ENCODE results near the gene RASA4B.
"Not testable (repeated sequence)": the region's sequence is repeated elsewhere in the genome, so short reads cannot be mapped to it uniquely, and the experiment has no call there.

Gene RASA4B

DNA sequence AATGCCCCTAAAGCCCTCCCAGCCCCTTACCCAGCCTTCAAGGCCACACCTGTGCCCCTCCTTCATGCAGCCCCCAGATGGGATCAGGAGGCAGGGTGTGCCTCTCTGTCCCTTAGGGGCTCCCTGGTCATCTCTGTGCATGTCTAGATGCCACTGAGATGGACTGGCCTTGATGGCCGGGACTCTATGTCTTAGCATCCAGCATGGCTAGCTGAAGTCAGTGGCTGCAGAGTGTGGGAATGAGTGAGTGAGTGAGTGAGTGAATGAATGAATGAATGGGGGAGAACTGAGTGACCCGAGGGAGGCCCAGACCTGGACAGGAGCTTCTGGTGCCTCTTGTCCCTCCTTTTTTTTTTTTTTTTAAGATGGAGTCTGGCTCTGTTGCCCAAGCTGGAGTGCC lies 14.6 kb upstream of the RASA4B start:
- not testable (repeated sequence) for H3K36me3 ChIP-seq (ENCODE audit: control insufficient read depth, insufficient read depth, low read length); H3K4me1 ChIP-seq (ENCODE audit: control insufficient read depth, insufficient read depth, low read length); H3K27me3 ChIP-seq (ENCODE audit: control insufficient read depth, insufficient read depth, low read length, poor library complexity, severe bottlenecking); H3K27ac ChIP-seq (ENCODE audit: insufficient read depth, low read depth, low read length, poor library complexity, severe bottlenecking); H3K9me3 ChIP-seq (ENCODE audit: control insufficient read depth, low read length); H3K4me3 ChIP-seq (ENCODE audit: insufficient read depth, low read depth, low read length)
- 88 to 98% methylated on average over 1 to 2 of the region's 2 CpGs for WGBS, 2 experiments

DNA sequence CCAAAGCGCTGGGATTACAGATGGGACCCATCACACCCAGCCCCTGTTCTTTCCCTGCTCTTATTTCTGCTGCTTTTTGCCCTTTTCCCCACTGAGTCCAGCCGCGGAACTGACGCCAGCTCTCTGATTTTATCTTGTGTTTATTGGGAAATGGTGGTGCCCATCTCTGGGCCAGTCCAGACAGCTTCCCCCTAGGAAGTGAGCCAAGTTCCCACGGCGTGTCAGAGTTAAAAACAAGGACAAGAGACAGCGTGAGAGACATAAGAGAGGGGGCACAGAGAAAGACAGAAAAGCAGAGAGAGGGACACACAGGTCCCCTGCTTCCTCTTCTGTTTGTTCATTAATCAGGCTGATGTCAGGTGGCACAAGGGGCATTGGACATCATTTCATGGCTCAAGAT lies 14.0 kb upstream of the RASA4B start:
- H3K4me3 ChIP-seq (ENCODE audit: insufficient read depth, low read depth, low read length); H3K27me3 ChIP-seq (ENCODE audit: control insufficient read depth, insufficient read depth, low read length, poor library complexity, severe bottlenecking): not testable (repeated sequence)
- WGBS, 2 experiments: no CpG with 5 or more reads among the region's 7 CpGs

DNA sequence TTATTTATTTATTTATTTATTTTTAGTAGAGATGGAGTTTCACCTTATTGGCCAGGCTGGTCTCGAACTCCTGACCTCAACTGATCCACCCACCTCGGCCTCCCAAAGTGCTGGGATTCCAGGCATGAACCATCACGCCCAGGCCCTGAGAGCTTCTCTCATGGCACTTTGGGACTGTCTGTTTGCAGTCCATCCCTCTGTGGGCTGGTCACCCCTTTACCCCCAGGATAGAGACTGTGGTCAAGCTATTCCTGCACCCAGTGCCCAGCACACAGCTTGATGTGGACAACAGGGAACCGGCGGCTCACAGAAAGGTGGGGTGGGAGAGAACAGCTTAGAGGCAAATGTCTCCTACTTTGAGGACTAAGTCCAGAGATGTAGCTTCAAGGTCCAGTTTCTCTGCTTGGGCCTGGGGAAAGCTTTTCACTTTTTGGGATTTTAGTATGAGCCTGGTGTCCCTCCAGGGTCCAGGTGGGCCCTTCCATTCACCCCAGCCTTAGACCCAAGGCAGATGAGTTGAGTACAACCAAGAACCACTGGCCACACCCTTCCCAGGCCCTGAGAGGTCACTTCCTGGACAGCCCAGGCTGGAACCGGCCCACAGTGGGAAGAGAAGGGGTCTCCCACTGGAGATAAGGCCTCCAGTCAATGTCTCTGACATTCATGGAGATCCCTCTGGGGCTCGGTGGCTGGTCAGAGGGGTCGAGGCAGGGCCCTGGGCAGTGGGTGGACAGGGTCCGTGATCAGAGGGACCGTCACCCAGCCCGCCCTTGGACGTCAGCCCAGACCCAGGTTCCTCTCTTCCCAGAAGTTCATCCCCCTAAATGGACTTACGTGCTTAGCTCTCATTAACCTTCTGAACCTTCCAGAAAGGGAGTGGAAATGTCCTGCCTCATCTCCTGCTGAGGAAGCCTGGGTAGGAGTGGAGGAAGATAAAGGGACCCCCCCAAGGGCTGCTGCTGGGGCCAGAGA lies 10.5 kb upstream of the RASA4B start:
- WGBS, 2 experiments: 67% methylated on average over 1 of the region's 13 CpGs; no CpG with 5 or more reads in 1 of the 2 experiments
- H3K27me3 ChIP-seq (ENCODE audit: control insufficient read depth, insufficient read depth, low read length, poor library complexity, severe bottlenecking); H3K36me3 ChIP-seq (ENCODE audit: control insufficient read depth, insufficient read depth, low read length); H3K27ac ChIP-seq (ENCODE audit: insufficient read depth, low read depth, low read length, poor library complexity, severe bottlenecking); H3K4me3 ChIP-seq (ENCODE audit: insufficient read depth, low read depth, low read length); H3K4me1 ChIP-seq (ENCODE audit: control insufficient read depth, insufficient read depth, low read length); H3K9me3 ChIP-seq (ENCODE audit: control insufficient read depth, low read length): not testable (repeated sequence)

More for the DNA sequence above, 14.0 kb upstream of the RASA4B start:
- H3K9me3 ChIP-seq (ENCODE audit: control insufficient read depth, low read length); H3K36me3 ChIP-seq (ENCODE audit: control insufficient read depth, insufficient read depth, low read length); H3K4me1 ChIP-seq (ENCODE audit: control insufficient read depth, insufficient read depth, low read length); H3K27ac ChIP-seq (ENCODE audit: insufficient read depth, low read depth, low read length, poor library complexity, severe bottlenecking): not testable (repeated sequence)

DNA sequence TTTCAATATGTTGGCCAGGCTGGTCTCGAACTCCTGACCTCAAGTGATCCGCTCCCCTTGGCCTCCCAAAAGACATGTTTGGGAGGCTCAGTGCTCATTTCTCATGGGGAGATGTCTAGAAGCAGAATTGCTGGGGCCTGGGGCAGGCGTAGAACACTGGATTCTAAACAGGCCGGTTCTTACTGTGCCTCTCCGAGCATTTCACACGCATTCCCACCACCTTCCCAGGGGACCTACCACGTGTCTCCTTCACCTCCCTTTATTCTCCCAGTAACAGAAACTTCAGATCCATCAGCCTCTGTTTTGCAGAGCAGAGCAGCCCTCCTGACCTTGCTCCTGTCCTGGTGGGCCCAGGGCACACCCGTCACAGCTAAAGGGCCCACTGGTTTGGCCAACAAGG lies 9.6 kb upstream of the RASA4B start:
- not testable (repeated sequence) for H3K27ac ChIP-seq (ENCODE audit: insufficient read depth, low read depth, low read length, poor library complexity, severe bottlenecking); H3K9me3 ChIP-seq (ENCODE audit: control insufficient read depth, low read length); H3K4me3 ChIP-seq (ENCODE audit: insufficient read depth, low read depth, low read length); H3K36me3 ChIP-seq (ENCODE audit: control insufficient read depth, insufficient read depth, low read length); H3K4me1 ChIP-seq (ENCODE audit: control insufficient read depth, insufficient read depth, low read length); H3K27me3 ChIP-seq (ENCODE audit: control insufficient read depth, insufficient read depth, low read length, poor library complexity, severe bottlenecking)
- 89 to 90% methylated on average over 1 of the region's 8 CpGs for WGBS, 2 experiments

DNA sequence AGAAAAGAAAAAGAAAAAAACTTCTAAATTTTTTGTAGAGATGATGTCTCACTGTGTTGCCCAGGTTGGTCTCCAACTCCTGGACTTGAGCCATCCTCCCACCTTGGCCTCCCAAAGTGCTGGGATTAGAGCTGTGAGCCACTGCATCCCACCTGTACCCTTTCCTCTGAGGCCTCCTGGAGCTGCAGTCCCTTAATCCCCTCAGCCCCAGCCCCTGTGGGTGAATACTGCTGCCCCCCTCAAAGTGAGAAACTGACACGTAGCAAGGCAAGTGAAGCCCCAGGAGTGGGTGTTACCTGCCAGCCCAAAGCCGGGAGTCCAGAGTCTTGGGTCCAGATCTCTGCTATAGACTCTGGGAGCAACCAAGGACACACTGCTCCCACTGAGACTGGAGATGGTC lies 7.2 kb upstream of the RASA4B start:
- H3K27ac ChIP-seq (ENCODE audit: insufficient read depth, low read depth, low read length, poor library complexity, severe bottlenecking); H3K27me3 ChIP-seq (ENCODE audit: control insufficient read depth, insufficient read depth, low read length, poor library complexity, severe bottlenecking); H3K4me3 ChIP-seq (ENCODE audit: insufficient read depth, low read depth, low read length); H3K36me3 ChIP-seq (ENCODE audit: control insufficient read depth, insufficient read depth, low read length); H3K4me1 ChIP-seq (ENCODE audit: control insufficient read depth, insufficient read depth, low read length); H3K9me3 ChIP-seq (ENCODE audit: control insufficient read depth, low read length): not testable (repeated sequence)
- WGBS, 2 experiments: no CpG with 5 or more reads among the region's 2 CpGs

DNA sequence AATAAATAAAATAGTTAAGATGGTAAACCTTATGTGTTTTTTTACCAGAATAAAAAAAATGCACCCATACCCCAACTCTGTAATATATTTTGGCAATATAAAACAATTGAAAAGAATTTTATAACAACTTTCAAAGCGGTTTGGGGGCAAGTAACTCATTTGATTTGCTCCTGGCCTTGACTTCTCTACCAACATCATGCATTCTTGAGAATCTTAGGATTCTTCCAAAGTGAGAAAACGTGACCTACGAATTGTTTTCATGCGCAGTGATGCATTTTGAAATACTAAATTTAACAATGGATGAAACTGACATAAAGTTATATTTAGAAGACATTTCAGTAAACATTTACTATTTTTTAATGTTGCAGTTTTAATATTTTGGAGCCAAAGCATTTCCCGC lies 3.2 kb upstream of the RASA4B start:
- H3K27ac ChIP-seq (ENCODE audit: insufficient read depth, low read depth, low read length, poor library complexity, severe bottlenecking); H3K4me1 ChIP-seq (ENCODE audit: control insufficient read depth, insufficient read depth, low read length); H3K9me3 ChIP-seq (ENCODE audit: control insufficient read depth, low read length); H3K4me3 ChIP-seq (ENCODE audit: insufficient read depth, low read depth, low read length); H3K36me3 ChIP-seq (ENCODE audit: control insufficient read depth, insufficient read depth, low read length); H3K27me3 ChIP-seq (ENCODE audit: control insufficient read depth, insufficient read depth, low read length, poor library complexity, severe bottlenecking): not testable (repeated sequence)
- no CpG with 5 or more reads among the region's 5 CpGs for WGBS, 2 experiments

DNA sequence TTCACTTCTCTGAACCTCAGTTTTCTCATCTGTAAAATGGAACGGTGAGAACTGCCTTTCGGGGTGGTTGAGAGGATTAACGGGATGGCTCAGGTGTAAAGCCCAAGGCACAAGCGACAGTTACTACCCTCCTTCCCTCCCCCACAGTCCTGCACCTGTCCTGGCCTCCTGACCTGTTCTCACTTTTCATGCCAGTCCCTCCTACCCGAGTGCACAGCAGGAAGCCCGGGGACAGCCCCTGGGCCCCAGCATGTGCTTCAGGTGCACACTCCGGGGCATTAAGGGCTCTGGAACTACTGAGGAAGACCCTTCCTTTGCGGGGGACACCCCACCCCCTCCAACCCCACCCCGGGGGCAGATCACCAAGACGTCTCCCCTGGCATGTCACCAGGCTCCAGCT lies 626 bp downstream of the RASA4B start:
- not testable (repeated sequence) for H3K36me3 ChIP-seq (ENCODE audit: control insufficient read depth, insufficient read depth, low read length); H3K4me3 ChIP-seq (ENCODE audit: insufficient read depth, low read depth, low read length); H3K27me3 ChIP-seq (ENCODE audit: control insufficient read depth, insufficient read depth, low read length, poor library complexity, severe bottlenecking); H3K9me3 ChIP-seq (ENCODE audit: control insufficient read depth, low read length); H3K4me1 ChIP-seq (ENCODE audit: control insufficient read depth, insufficient read depth, low read length); H3K27ac ChIP-seq (ENCODE audit: insufficient read depth, low read depth, low read length, poor library complexity, severe bottlenecking)
- no CpG with 5 or more reads among the region's 10 CpGs for WGBS, 2 experiments

DNA sequence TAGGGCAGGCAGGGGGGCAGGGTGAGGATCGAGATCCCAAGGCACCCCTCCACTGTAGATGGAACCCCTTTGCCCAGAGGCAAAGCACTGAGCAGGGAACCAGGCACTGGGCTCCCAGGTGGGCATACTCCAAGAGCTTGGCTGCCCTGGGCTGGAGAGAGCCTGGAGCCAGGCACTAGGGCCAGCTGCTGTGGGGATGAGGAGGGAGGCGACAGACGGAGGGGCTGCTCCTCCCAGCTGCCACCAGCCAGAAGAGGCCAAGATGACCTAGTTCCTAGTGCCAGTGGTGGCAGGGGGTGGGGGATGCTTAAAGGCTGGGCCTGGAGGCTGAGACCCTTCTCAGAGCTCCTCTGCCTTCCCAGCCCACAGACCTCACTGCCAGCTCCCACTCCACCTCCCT lies 1.7 kb downstream of the RASA4B start:
- H3K27me3 ChIP-seq (ENCODE audit: control insufficient read depth, insufficient read depth, low read length, poor library complexity, severe bottlenecking); H3K9me3 ChIP-seq (ENCODE audit: control insufficient read depth, low read length); H3K4me3 ChIP-seq (ENCODE audit: insufficient read depth, low read depth, low read length); H3K4me1 ChIP-seq (ENCODE audit: control insufficient read depth, insufficient read depth, low read length); H3K27ac ChIP-seq (ENCODE audit: insufficient read depth, low read depth, low read length, poor library complexity, severe bottlenecking); H3K36me3 ChIP-seq (ENCODE audit: control insufficient read depth, insufficient read depth, low read length): not testable (repeated sequence)
- WGBS, 2 experiments: no CpG with 5 or more reads among the region's 3 CpGs

DNA sequence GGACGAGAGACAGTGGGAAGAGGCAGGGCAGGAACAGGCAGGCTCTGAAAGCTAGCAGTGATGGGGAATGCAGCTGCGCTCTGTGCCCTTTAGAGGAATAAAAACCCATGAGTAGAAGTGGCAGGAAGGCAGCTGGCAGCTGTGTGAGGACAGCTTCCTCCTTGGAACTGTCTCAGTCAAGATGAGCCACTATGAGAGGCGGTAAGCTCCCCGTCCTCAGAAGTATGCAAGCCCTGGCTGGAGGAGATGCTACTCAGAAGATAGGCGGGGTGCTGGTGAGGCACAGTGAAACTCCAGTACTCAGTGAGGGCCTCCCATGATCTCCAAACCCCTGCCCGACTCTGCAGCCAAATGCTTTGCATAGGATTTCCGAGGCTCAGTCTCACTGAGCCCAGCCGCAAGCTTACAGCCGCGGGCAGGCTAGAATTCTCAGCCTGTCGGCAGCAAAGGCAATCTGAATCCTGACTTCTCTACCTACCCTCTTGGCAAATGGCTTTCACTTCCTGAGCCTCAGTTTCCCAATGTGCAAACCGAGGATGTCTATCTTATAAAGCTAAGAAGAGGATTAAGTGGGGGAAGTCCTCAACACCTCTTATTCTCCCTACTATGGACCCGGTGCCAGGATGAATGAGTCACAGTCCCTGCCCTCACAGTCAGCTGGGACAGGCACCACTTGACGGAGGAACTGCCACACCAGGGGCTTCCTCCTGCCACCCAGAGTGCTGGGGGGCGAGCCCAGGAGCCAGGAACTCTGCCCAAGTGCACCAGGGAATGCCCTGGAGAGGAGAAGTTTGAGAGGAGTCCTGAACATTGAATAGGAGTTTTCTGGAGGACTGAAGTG lies 2.5 kb downstream of the RASA4B start:
- not testable (repeated sequence) for H3K27ac ChIP-seq (ENCODE audit: insufficient read depth, low read depth, low read length, poor library complexity, severe bottlenecking); H3K36me3 ChIP-seq (ENCODE audit: control insufficient read depth, insufficient read depth, low read length); H3K27me3 ChIP-seq (ENCODE audit: control insufficient read depth, insufficient read depth, low read length, poor library complexity, severe bottlenecking); H3K4me3 ChIP-seq (ENCODE audit: insufficient read depth, low read depth, low read length); H3K4me1 ChIP-seq (ENCODE audit: control insufficient read depth, insufficient read depth, low read length); H3K9me3 ChIP-seq (ENCODE audit: control insufficient read depth, low read length)
- WGBS, 2 experiments: no CpG with 5 or more reads among the region's 15 CpGs

DNA sequence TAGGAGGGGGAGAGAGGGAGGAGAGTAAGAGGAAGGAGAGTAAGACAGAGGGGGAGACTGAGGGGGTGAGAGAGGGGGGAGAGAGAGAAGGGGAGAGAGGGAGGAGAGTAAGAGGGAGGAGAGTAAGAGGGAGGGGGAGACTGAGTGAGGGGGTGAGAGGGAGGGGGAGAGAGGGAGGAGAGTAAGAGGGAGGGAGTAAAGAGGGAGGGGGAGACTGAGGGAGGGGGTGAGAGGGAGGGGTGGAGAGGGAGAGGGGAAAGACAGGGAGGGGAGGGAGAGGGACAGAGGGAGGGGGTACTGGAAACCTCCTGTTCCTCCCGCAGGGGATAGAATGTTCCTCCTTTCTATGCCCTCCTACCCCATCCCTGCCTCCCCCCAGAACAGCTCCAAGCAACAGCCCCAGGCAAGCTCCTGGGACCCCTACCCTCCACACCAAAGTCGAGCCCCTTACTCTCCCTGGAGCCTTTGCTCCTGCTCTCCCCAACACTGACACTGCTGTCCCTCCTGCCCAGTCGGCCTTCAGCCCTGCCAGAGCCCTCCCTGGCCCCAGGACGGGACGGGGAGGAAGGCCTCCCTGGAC lies 4.8 kb downstream of the RASA4B start:
- WGBS, 2 experiments: 0 to 19% methylated on average over 1 to 2 of the region's 5 CpGs
- H3K27ac ChIP-seq (ENCODE audit: insufficient read depth, low read depth, low read length, poor library complexity, severe bottlenecking): peak overlapping the region; percentile 36
- H3K4me3 ChIP-seq (ENCODE audit: insufficient read depth, low read depth, low read length); H3K9me3 ChIP-seq (ENCODE audit: control insufficient read depth, low read length); H3K36me3 ChIP-seq (ENCODE audit: control insufficient read depth, insufficient read depth, low read length); H3K4me1 ChIP-seq (ENCODE audit: control insufficient read depth, insufficient read depth, low read length); H3K27me3 ChIP-seq (ENCODE audit: control insufficient read depth, insufficient read depth, low read length, poor library complexity, severe bottlenecking): not testable (repeated sequence)
